ENCODE results near the gene MEG3. TPM values are rescaled to one million over a fixed set of nuclear protein-coding genes. Genes with fewer than 3 reads are reported as not detected.
A peak's percentile ranks its signal among the peaks of the same experiment; 100 is the strongest.

Gene MEG3
- total RNA-seq, 1 donor from 2014 or later = 32.3 TPM

- Mint-ChIP-seq H3K4me3 (ENCODE audit: low read depth) (no peak overlapping the region), H3K36me3 (ENCODE audit: insufficient read depth) (peaks cover 4% of the 10 kb centered on the region), H3K4me1 (ENCODE audit: low read depth) (peaks cover 6% of the 10 kb centered on the region), H3K27me3 (no peaks in the 10 kb centered on the region), H3K27ac (no peak overlapping the region), H3K9me3 (ENCODE audit: low read depth) (peaks cover 3% of the 10 kb centered on the region)
- no peak for TF ChIP-seq CTCF (IDR thresholded peaks at IDR 0.05; ENCODE audit: unreplicated experiment)
- DNase-seq (ENCODE audit: low spot score, unreplicated experiment) = no peak
These were observed 23.3 kb downstream of the MEG3 start for GRCh38 chr14:100849115-100849781.

GRCh38 chr14:100850841-100851585 is 25.1 kb downstream of the MEG3 start:
- Mint-ChIP-seq H3K27ac (peak overlapping the region; percentile 70), H3K4me1 (ENCODE audit: low read depth) (peaks cover 9% of the 10 kb centered on the region), H3K9me3 (ENCODE audit: low read depth) (peaks cover 3% of the 10 kb centered on the region), H3K4me3 (ENCODE audit: low read depth) (no peak overlapping the region), H3K27me3 (no peaks in the 10 kb centered on the region), H3K36me3 (ENCODE audit: insufficient read depth) (peaks cover 4% of the 10 kb centered on the region)
- TF ChIP-seq CTCF (IDR thresholded peaks at IDR 0.05; ENCODE audit: unreplicated experiment) = peak; percentile 53
- no peak for DNase-seq (ENCODE audit: low spot score, unreplicated experiment)

GRCh38 chr14:100851586-100851916 is 25.6 kb downstream of the MEG3 start:
- peak overlapping the region; percentile 31 for H3K27ac Mint-ChIP-seq
- no peak overlapping the region for H3K4me3 Mint-ChIP-seq (ENCODE audit: low read depth)
- peaks cover 4% of the 10 kb centered on the region for H3K36me3 Mint-ChIP-seq (ENCODE audit: insufficient read depth)
- H3K4me1 Mint-ChIP-seq (ENCODE audit: low read depth) = peaks cover 15% of the 10 kb centered on the region
- no peak for DNase-seq (ENCODE audit: low spot score, unreplicated experiment)
- no peak for TF ChIP-seq CTCF (IDR thresholded peaks at IDR 0.05; ENCODE audit: unreplicated experiment)
- peaks cover 3% of the 10 kb centered on the region for H3K9me3 Mint-ChIP-seq (ENCODE audit: low read depth)
- no peaks in the 10 kb centered on the region for H3K27me3 Mint-ChIP-seq

GRCh38 chr14:100851946-100852620 is 26.2 kb downstream of the MEG3 start:
- Mint-ChIP-seq H3K4me1 (ENCODE audit: low read depth) (peaks cover 20% of the 10 kb centered on the region), H3K36me3 (ENCODE audit: insufficient read depth) (peaks cover 4% of the 10 kb centered on the region), H3K4me3 (ENCODE audit: low read depth) (no peak overlapping the region), H3K27ac (peak overlapping the region; percentile 31), H3K9me3 (ENCODE audit: low read depth) (peaks cover 3% of the 10 kb centered on the region), H3K27me3 (no peaks in the 10 kb centered on the region)
- no peak for DNase-seq (ENCODE audit: low spot score, unreplicated experiment)
- TF ChIP-seq CTCF (IDR thresholded peaks at IDR 0.05; ENCODE audit: unreplicated experiment) = no peak

GRCh38 chr14:100854435-100854834 is 28.5 kb downstream of the MEG3 start:
- DNase-seq (ENCODE audit: low spot score, unreplicated experiment) = no peak
- Mint-ChIP-seq H3K9me3 (ENCODE audit: low read depth) (peaks cover 3% of the 10 kb centered on the region), H3K27ac (peak overlapping the region; percentile 90), H3K36me3 (ENCODE audit: insufficient read depth) (peaks cover 4% of the 10 kb centered on the region), H3K4me3 (ENCODE audit: low read depth) (no peak overlapping the region), H3K27me3 (no peaks in the 10 kb centered on the region), H3K4me1 (ENCODE audit: low read depth) (peaks cover 42% of the 10 kb centered on the region)
- TF ChIP-seq CTCF (IDR thresholded peaks at IDR 0.05; ENCODE audit: unreplicated experiment) = no peak

Data from progenitor cell of endocrine pancreas (in vitro differentiated cells).